Measurements from ENCODE around the gene CR1L. TPM values are rescaled to one million over a fixed set of nuclear protein-coding genes. Genes with fewer than 3 reads are reported as not detected.

CR1L gene
- total and polyA plus RNA-seq, 2 donors (not counting 3 experiments of a cell fraction or from before 2014, with no cell fraction given), result not detected

- H3K9me3 ChIP-seq (replicated peaks; ENCODE audit: control insufficient read depth, insufficient read depth, low read length), result no peaks in the 10 kb centered on the region
- H3K36me3 ChIP-seq (ENCODE audit: control insufficient read depth in 2 of 2, extremely low read depth in 1 of 2, insufficient read depth in 2 of 2, low read length in 2 of 2), result no peaks in the 10 kb centered on the region
- no peak overlapping the region for H2AFZ ChIP-seq (ENCODE audit: low read depth, low read length)
- H3K27me3 ChIP-seq (ENCODE audit: control insufficient read depth in 2 of 2, insufficient read depth in 2 of 2, low read length in 2 of 2), result peaks cover 2 to 6% of the 10 kb centered on the region in 2 experiments
- no peak overlapping the region for H3K4me2 ChIP-seq (ENCODE audit: insufficient read depth, low read length)
- H3K4me1 ChIP-seq (ENCODE audit: control insufficient read depth, extremely low read depth, insufficient read depth, low read length), result no peaks in the 10 kb centered on the region
- H3K79me2 ChIP-seq (ENCODE audit: control insufficient read depth, insufficient read depth, low read length), result no peaks in the 10 kb centered on the region
- H3K4me3 ChIP-seq (replicated peaks in 1 of 3; ENCODE audit: insufficient read depth in 1 of 3, low read depth in 1 of 3, low read length in 3 of 3), result no peak overlapping the region
- ChIA-PET POLR2A (no interaction called here), CTCF (interaction anchor here (0.6 to 2.3 kb wide), 29 partner anchors 9 to 822 kb away, joined by 3 to 20 read pairs (median 5); partner anchors contain the start of gene CR1L)
- intact Hi-C loops (cut with micrococcal nuclease), result loop anchor here (1.0 kb wide), 1 partner anchor 79 kb away; no protein-coding TSS in a partner anchor
- TF ChIP-seq FOS (IDR thresholded peaks at IDR 0.05; ENCODE audit: borderline replicate concordance, insufficient read depth, low read length) (no peak), CTCF (IDR thresholded peaks at IDR 0.05; ENCODE audit: extremely low read depth in 1 of 2, insufficient read depth in 1 of 2, low read depth in 1 of 2, low read length in 2 of 2) (peak; percentile 49 to 77)
- H4K20me1 ChIP-seq (replicated peaks; ENCODE audit: control insufficient read depth, extremely low read depth, insufficient read depth, low read length), result no peaks in the 10 kb centered on the region
- H3K27ac ChIP-seq (ENCODE audit: insufficient read depth, low read depth, low read length), result no peak overlapping the region
- no peaks in the 10 kb centered on the region for H3K9me1 ChIP-seq (replicated peaks; ENCODE audit: control insufficient read depth, extremely low read depth, insufficient read depth, low read length)
- FAIRE-seq, result peak; percentile 89
- peak; percentile 50 for DNase-seq (ENCODE audit: low read depth, low spot score)
- no peak overlapping the region for H3K9ac ChIP-seq (replicated peaks; ENCODE audit: extremely low read depth, insufficient read depth, low read length)
- dilution Hi-C loops (cut with MboI; ENCODE audit: extremely low pct_ligation_motif_present, low sequenced_read_pairs), result no loop called here
- no TSS peak for BruUV-seq (replicated peaks)
Observed at GRCh38 chr1:207619871-207620542, 24.9 kb upstream of the CR1L start.

- Histone ChIP-seq H3K27ac (ENCODE audit: insufficient read depth, low read depth, low read length) (no peak overlapping the region), H3K79me2 (ENCODE audit: control insufficient read depth, insufficient read depth, low read length) (no peaks in the 10 kb centered on the region), H3K9ac (replicated peaks; ENCODE audit: extremely low read depth, insufficient read depth, low read length) (no peak overlapping the region), H3K9me1 (replicated peaks; ENCODE audit: control insufficient read depth, extremely low read depth, insufficient read depth, low read length) (no peaks in the 10 kb centered on the region), H2AFZ (ENCODE audit: low read depth, low read length) (no peak overlapping the region), H3K4me1 (ENCODE audit: control insufficient read depth, extremely low read depth, insufficient read depth, low read length) (no peaks in the 10 kb centered on the region), H3K4me2 (ENCODE audit: insufficient read depth, low read length) (no peak overlapping the region), H4K20me1 (replicated peaks; ENCODE audit: control insufficient read depth, extremely low read depth, insufficient read depth, low read length) (no peaks in the 10 kb centered on the region), H3K4me3 (replicated peaks in 1 of 3; ENCODE audit: insufficient read depth in 1 of 3, low read depth in 1 of 3, low read length in 3 of 3) (no peak overlapping the region), H3K27me3 (ENCODE audit: control insufficient read depth in 2 of 2, insufficient read depth in 2 of 2, low read length in 2 of 2) (peaks cover 2 to 4% of the 10 kb centered on the region in 2 experiments), H3K9me3 (replicated peaks; ENCODE audit: control insufficient read depth, insufficient read depth, low read length) (no peaks in the 10 kb centered on the region), H3K36me3 (ENCODE audit: control insufficient read depth in 2 of 2, extremely low read depth in 1 of 2, insufficient read depth in 2 of 2, low read length in 2 of 2) (no peaks in the 10 kb centered on the region)
- POLR2A ChIA-PET, result no interaction called here
- dilution Hi-C loops (cut with MboI; ENCODE audit: extremely low pct_ligation_motif_present, low sequenced_read_pairs) (no loop called here), intact Hi-C loops (cut with micrococcal nuclease) (loop anchor here (1.0 kb wide), 1 partner anchor 79 kb away; no protein-coding TSS in a partner anchor)
- BruUV-seq (replicated peaks), result no TSS peak
- CTCF ChIA-PET, result interaction anchor here (0.6 to 2.3 kb wide), 28 partner anchors 9 to 822 kb away, joined by 3 to 20 read pairs (median 6); partner anchors contain the start of gene CR1L
- DNase-seq (ENCODE audit: low read depth, low spot score) (no peak), FAIRE-seq (no peak)
- TF ChIP-seq FOS (IDR thresholded peaks at IDR 0.05; ENCODE audit: borderline replicate concordance, insufficient read depth, low read length) (no peak), MYC (IDR thresholded peaks at IDR 0.05; ENCODE audit: low read depth, low read length) (no peak), EZH2 (IDR thresholded peaks at IDR 0.05; ENCODE audit: borderline replicate concordance, low read depth, low read length, severe bottlenecking) (no peak), POLR2A (IDR thresholded peaks at IDR 0.05; ENCODE audit: low read depth, low read length) (no peak), POLR2AphosphoS5 (IDR thresholded peaks at IDR 0.05; ENCODE audit: insufficient read depth, low read depth, low read length) (no peak), GATA2 (IDR thresholded peaks at IDR 0.05; ENCODE audit: insufficient read depth, insufficient read length, low read depth, low read length) (no peak), JUN (IDR thresholded peaks at IDR 0.05; ENCODE audit: borderline replicate concordance, insufficient read depth, insufficient read length, low read depth) (no peak), MAX (IDR thresholded peaks at IDR 0.05; ENCODE audit: insufficient read depth, insufficient read length) (no peak), CTCF (IDR thresholded peaks at IDR 0.05; ENCODE audit: extremely low read depth in 1 of 2, insufficient read depth in 1 of 2, low read depth in 1 of 2, low read length in 2 of 2) (no peak)
Observed at GRCh38 chr1:207620543-207620893, 24.4 kb upstream of the CR1L start.

All from endothelial cell of umbilical vein (primary cell).